ENCODE measurements around the gene PITX2.

DNA sequence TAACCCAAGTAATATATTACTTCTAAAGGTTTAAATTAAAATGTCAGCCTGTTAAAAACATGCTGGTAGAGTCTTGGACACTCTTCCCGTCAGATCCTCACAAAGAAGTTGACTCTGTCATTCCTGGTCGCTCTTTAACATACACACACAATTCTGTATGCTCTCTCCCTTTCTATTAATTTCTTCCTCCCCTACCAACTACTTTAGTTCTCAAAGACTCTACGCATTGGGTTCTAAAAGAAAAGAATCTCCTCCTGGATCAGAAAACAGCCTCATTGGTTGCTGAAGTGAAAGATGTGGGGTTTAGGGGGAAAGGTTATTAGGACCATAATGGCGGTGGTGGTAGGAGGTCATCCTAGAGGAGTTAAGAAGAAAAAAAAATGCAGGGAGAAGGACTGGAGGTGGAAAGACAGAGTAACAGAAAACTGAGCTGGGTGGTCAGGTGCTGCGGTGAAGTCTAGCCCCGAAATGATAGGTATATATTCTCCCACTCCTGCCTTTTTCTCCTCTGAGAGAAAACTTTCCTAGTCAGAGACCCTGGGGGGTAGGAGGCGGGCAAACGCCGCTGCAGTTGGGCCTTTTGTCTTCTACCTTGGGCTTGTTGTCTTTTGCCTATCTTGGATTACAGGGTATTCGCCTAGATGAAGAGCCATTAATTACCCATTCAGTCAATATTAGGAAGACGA is 5.2 kb upstream of the PITX2 start:
- TF ChIP-seq, protein P1, sequence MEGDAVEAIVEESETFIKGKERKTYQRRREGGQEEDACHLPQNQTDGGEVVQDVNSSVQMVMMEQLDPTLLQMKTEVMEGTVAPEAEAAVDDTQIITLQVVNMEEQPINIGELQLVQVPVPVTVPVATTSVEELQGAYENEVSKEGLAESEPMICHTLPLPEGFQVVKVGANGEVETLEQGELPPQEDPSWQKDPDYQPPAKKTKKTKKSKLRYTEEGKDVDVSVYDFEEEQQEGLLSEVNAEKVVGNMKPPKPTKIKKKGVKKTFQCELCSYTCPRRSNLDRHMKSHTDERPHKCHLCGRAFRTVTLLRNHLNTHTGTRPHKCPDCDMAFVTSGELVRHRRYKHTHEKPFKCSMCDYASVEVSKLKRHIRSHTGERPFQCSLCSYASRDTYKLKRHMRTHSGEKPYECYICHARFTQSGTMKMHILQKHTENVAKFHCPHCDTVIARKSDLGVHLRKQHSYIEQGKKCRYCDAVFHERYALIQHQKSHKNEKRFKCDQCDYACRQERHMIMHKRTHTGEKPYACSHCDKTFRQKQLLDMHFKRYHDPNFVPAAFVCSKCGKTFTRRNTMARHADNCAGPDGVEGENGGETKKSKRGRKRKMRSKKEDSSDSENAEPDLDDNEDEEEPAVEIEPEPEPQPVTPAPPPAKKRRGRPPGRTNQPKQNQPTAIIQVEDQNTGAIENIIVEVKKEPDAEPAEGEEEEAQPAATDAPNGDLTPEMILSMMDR (IDR thresholded peaks at IDR 0.05) = no peak
- no peak for TF ChIP-seq EZH2 (IDR thresholded peaks at IDR 0.05)
- TF ChIP-seq EZH2phosphoT487 (IDR thresholded peaks at IDR 0.05) = no peak

All from neural progenitor cell (in vitro differentiated cells).